Measurements from ENCODE around the gene CROCC2.

The CROCC2 gene

GRCh38 chr2:241009601-241010530 lies 103.7 kb downstream of the CROCC2 start:
- Mint-ChIP-seq H3K4me1 (peaks cover 63% of the 10 kb centered on the region), H3K27me3 (no peaks in the 10 kb centered on the region), H3K4me3 (peak overlapping the region; percentile 62 to 83), H3K9me3 (peaks cover 16% of the 10 kb centered on the region in 2 donors), H3K27ac (peak overlapping the region; percentile 95 to 97)
- DNase-seq = peak; percentile 52 to 66
- ATAC-seq = peak; percentile 83

- H3K27me3 Mint-ChIP-seq = no peaks in the 10 kb centered on the region
- H3K4me3 Mint-ChIP-seq = peak overlapping the region; percentile 62 to 83
- ATAC-seq (peak; percentile 29), DNase-seq (no peak)
- peak overlapping the region; percentile 95 to 97 for H3K27ac Mint-ChIP-seq
- peaks cover 10% of the 10 kb centered on the region in 2 donors for H3K9me3 Mint-ChIP-seq
- peaks cover 63% of the 10 kb centered on the region for H3K4me1 Mint-ChIP-seq
These were observed 104.6 kb downstream of the CROCC2 start for GRCh38 chr2:241010531-241011295.

GRCh38 chr2:241011296-241011600 lies 105.1 kb downstream of the CROCC2 start:
- peaks cover 4% of the 10 kb centered on the region in 2 donors for H3K9me3 Mint-ChIP-seq
- no peaks in the 10 kb centered on the region for H3K27me3 Mint-ChIP-seq
- DNase-seq = no peak
- peaks cover 62% of the 10 kb centered on the region for H3K4me1 Mint-ChIP-seq
- H3K4me3 Mint-ChIP-seq = no peak overlapping the region
- ATAC-seq = no peak
- H3K27ac Mint-ChIP-seq = no peak overlapping the region

- DNase-seq (no peak), ATAC-seq (peak; percentile 19)
- Mint-ChIP-seq H3K4me3 (peak overlapping the region; percentile 33 to 53), H3K4me1 (peaks cover 55% of the 10 kb centered on the region), H3K9me3 (no peaks in the 10 kb centered on the region), H3K27me3 (no peaks in the 10 kb centered on the region), H3K27ac (peak overlapping the region; percentile 80 to 88)
These were observed 105.8 kb downstream of the CROCC2 start for GRCh38 chr2:241011751-241012510.

- no peak for DNase-seq
- no peaks in the 10 kb centered on the region for H3K9me3 Mint-ChIP-seq
- no peaks in the 10 kb centered on the region for H3K27me3 Mint-ChIP-seq
- no peak overlapping the region for H3K4me3 Mint-ChIP-seq
- peaks cover 50% of the 10 kb centered on the region for H3K4me1 Mint-ChIP-seq
- ATAC-seq = no peak
- H3K27ac Mint-ChIP-seq = no peak overlapping the region
These were observed 108.1 kb downstream of the CROCC2 start for GRCh38 chr2:241014224-241014623.

GRCh38 chr2:241014764-241015163 lies 108.6 kb downstream of the CROCC2 start:
- no peaks in the 10 kb centered on the region for H3K27me3 Mint-ChIP-seq

GRCh38 chr2:241015439-241015838 lies 109.3 kb downstream of the CROCC2 start:
- H3K27me3 Mint-ChIP-seq = no peaks in the 10 kb centered on the region
- no peak for DNase-seq
- peaks cover 38% of the 10 kb centered on the region for H3K4me1 Mint-ChIP-seq
- H3K27ac Mint-ChIP-seq = no peak overlapping the region
- ATAC-seq = no peak
- no peaks in the 10 kb centered on the region for H3K9me3 Mint-ChIP-seq
- no peak overlapping the region for H3K4me3 Mint-ChIP-seq

More at GRCh38 chr2:241014764-241015163, 108.6 kb downstream of the CROCC2 start:
- Mint-ChIP-seq H3K4me3 (no peak overlapping the region), H3K27ac (peak overlapping the region in 1 of 2 donors; percentile 23), H3K9me3 (no peaks in the 10 kb centered on the region), H3K4me1 (peaks cover 45% of the 10 kb centered on the region)
- no peak for DNase-seq
- ATAC-seq = no peak

- H3K27me3 Mint-ChIP-seq = no peaks in the 10 kb centered on the region
- peaks cover 25% of the 10 kb centered on the region for H3K4me1 Mint-ChIP-seq
- no peak overlapping the region for H3K27ac Mint-ChIP-seq
- no peak overlapping the region for H3K4me3 Mint-ChIP-seq
- peaks cover 6 to 11% of the 10 kb centered on the region in 2 donors for H3K9me3 Mint-ChIP-seq
- ATAC-seq = no peak
- DNase-seq = no peak
These were observed 111.2 kb downstream of the CROCC2 start for GRCh38 chr2:241017228-241017940.

GRCh38 chr2:241018051-241018891 lies 112.1 kb downstream of the CROCC2 start:
- DNase-seq (no peak), ATAC-seq (no peak)
- Mint-ChIP-seq H3K4me3 (no peak overlapping the region), H3K4me1 (peaks cover 18% of the 10 kb centered on the region), H3K27me3 (no peaks in the 10 kb centered on the region), H3K9me3 (peaks cover 9 to 15% of the 10 kb centered on the region in 2 donors), H3K27ac (peak overlapping the region in 1 of 2 donors; percentile 38)

- H3K4me3 Mint-ChIP-seq = no peak overlapping the region
These were observed 113.5 kb downstream of the CROCC2 start for GRCh38 chr2:241019441-241020139.

GRCh38 chr2:241020201-241020600 lies 114.1 kb downstream of the CROCC2 start:
- H3K9me3 Mint-ChIP-seq = peaks cover 12 to 19% of the 10 kb centered on the region in 2 donors
- H3K27me3 Mint-ChIP-seq = no peaks in the 10 kb centered on the region
- no peak overlapping the region for H3K4me3 Mint-ChIP-seq
- H3K27ac Mint-ChIP-seq = no peak overlapping the region
- ATAC-seq (no peak), DNase-seq (no peak)
- H3K4me1 Mint-ChIP-seq = peaks cover 18% of the 10 kb centered on the region

More at GRCh38 chr2:241019441-241020139, 113.5 kb downstream of the CROCC2 start:
- H3K27me3 Mint-ChIP-seq = no peaks in the 10 kb centered on the region
- no peak for ATAC-seq
- no peak overlapping the region for H3K27ac Mint-ChIP-seq
- peaks cover 18% of the 10 kb centered on the region for H3K4me1 Mint-ChIP-seq
- no peak for DNase-seq
- peaks cover 9 to 15% of the 10 kb centered on the region in 2 donors for H3K9me3 Mint-ChIP-seq

- Mint-ChIP-seq H3K27ac (peak overlapping the region in 1 of 2 donors; percentile 77), H3K27me3 (no peaks in the 10 kb centered on the region), H3K4me1 (peaks cover 18% of the 10 kb centered on the region), H3K9me3 (peaks cover 17 to 24% of the 10 kb centered on the region in 2 donors), H3K4me3 (no peak overlapping the region)
- DNase-seq = no peak
- ATAC-seq = no peak
These were observed 114.6 kb downstream of the CROCC2 start for GRCh38 chr2:241020629-241021190.

- no peak for ATAC-seq
- peaks cover 26 to 38% of the 10 kb centered on the region in 2 donors for H3K9me3 Mint-ChIP-seq
- no peak overlapping the region for H3K4me3 Mint-ChIP-seq
These were observed 119.5 kb downstream of the CROCC2 start for GRCh38 chr2:241025639-241026038.

More at GRCh38 chr2:241025639-241026038, 119.5 kb downstream of the CROCC2 start:
- no peak overlapping the region for H3K27ac Mint-ChIP-seq
- H3K4me1 Mint-ChIP-seq = peaks cover 7% of the 10 kb centered on the region
- H3K27me3 Mint-ChIP-seq = no peaks in the 10 kb centered on the region
- DNase-seq = no peak
